H1 (cell line): ENCODE measurements around the gene PRF1. TPM values are rescaled to one million over a fixed set of nuclear protein-coding genes. Genes with fewer than 3 reads are reported as not detected.

Experiments
- HDAC6 ChIP-seq: IDR thresholded peaks from one replicate; pipeline ENCODE4 v1.7.1; 2012; ENCODE audit warnings: low read depth, mild to moderate bottlenecking, inconsistent platforms, low read length, moderate library complexity
- MAFK ChIP-seq: IDR thresholded peaks from 2 replicates; pipeline ENCODE4 v1.6.1; 2012; ENCODE audit warnings: low read depth, mild to moderate bottlenecking, improper control_type of control experiment, low read length
- SP4 ChIP-seq: IDR thresholded peaks from 2 replicates; pipeline ENCODE4 v1.6.1; 2012; ENCODE audit warnings: low read length, inconsistent platforms
- TAF1 ChIP-seq: IDR thresholded peaks from 2 replicates; pipeline ENCODE4 v1.6.1; 2011; ENCODE audit warnings: mild to moderate bottlenecking, low read depth, low read length
- TCF12 ChIP-seq: IDR thresholded peaks from 2 replicates; pipeline ENCODE4 v1.6.1; 2011; ENCODE audit warnings: low read depth, mild to moderate bottlenecking, low read length
- polyA plus RNA-seq, 7 experiments: library from polyadenylated mRNA; depleted of rRNA in 3 of 7; stranded (reverse) in 5 of 7; unstranded in 2 of 7; fragments of >200 nt in 5 of 7; fragments of 200-250 nt in 2 of 7; gene quantifications; 1 replicate in 5 of 7; 2 replicates in 1 of 7; 4 replicates in 1 of 7; pipeline versions ENCODE4 v1.2.1 to v1.2.3, GENCODE V29; 2011 to 2013; ENCODE audit warnings: missing spikeins in 2 of 7, mixed read lengths in 2 of 7
- total RNA-seq: library from RNA; stranded (reverse); fragmentation: NEBNext Ultra II Directional; extraction: Animal tissue kit (Norgen Biotek cat#: 25700); gene quantifications from 2 replicates; pipeline ENCODE4 v1.2.1, GENCODE V29; 2021
- TF ChIP-seq, protein P1 (sequence below), 3 experiments: IDR thresholded peaks; 1 replicate in 2 of 3; 2 replicates in 1 of 3; pipeline versions ENCODE4 v1.5.1 to v1.6.1; 2011; ENCODE audit warnings: low read length in 3 of 3, mild to moderate bottlenecking in 3 of 3, inconsistent platforms in 2 of 3, low read depth in 1 of 3, moderate library complexity in 1 of 3; ENCODE audit not compliant: insufficient read depth in 1 of 3; ENCODE audit errors: control extremely low read depth in 1 of 3

The PRF1 gene
- total and polyA plus RNA-seq, 2 of the 8 experiments (the other 6 are each of a cell fraction or from before 2014, with no cell fraction given) = 0.15 TPM; not detected in 1

DNA sequence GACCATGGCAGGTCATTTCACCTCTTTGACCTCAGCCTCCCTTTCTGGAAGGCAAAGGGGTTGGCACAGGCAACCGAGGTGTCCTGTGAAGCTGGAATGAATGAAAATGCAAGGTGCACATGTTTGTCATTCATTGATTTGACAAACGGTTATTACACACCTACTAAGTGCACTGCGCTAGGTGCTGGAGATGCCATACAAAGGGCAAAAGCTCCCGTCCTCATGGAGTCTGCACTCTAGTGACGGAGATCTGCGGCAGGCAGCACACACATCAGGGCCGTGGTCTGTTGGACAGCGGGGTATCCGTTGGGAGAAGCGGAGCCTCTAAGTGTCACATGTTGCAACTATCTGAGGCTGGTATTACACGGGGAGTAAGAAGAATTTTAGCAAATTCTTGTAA lies 44.2 kb downstream of the PRF1 start (continued):
- TF ChIP-seq MAFK (no peak), TCF12 (no peak), TAF1 (no peak), SP4 (no peak), HDAC6 (no peak)
- TF ChIP-seq, protein P1, sequence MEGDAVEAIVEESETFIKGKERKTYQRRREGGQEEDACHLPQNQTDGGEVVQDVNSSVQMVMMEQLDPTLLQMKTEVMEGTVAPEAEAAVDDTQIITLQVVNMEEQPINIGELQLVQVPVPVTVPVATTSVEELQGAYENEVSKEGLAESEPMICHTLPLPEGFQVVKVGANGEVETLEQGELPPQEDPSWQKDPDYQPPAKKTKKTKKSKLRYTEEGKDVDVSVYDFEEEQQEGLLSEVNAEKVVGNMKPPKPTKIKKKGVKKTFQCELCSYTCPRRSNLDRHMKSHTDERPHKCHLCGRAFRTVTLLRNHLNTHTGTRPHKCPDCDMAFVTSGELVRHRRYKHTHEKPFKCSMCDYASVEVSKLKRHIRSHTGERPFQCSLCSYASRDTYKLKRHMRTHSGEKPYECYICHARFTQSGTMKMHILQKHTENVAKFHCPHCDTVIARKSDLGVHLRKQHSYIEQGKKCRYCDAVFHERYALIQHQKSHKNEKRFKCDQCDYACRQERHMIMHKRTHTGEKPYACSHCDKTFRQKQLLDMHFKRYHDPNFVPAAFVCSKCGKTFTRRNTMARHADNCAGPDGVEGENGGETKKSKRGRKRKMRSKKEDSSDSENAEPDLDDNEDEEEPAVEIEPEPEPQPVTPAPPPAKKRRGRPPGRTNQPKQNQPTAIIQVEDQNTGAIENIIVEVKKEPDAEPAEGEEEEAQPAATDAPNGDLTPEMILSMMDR (IDR thresholded peaks at IDR 0.05; ENCODE audit: control extremely low read depth in 1 of 3, insufficient read depth in 1 of 3, low read depth in 1 of 3, low read length in 3 of 3) = no peak
